Activated naive CD4-positive, alpha-beta T cell treated with anti-CD3 and anti-CD28 coated beads, Interleukin-2, amount 50 U/mL, for 24 hours (primary cell): ENCODE results near the gene PSTPIP1.

ENCODE experiments used
- H3K27ac Mint-ChIP-seq: one replicate; pipeline ENCODE4 v1.8.0; 2021; ENCODE audit warnings: mild to moderate bottlenecking, mixed read lengths
- H3K27me3 Mint-ChIP-seq: one replicate; pipeline ENCODE4 v1.8.0; 2021; ENCODE audit warnings: mixed read lengths
- H3K36me3 Mint-ChIP-seq: one replicate; pipeline ENCODE4 v1.8.0; 2021; ENCODE audit warnings: mixed read lengths
- H3K4me1 Mint-ChIP-seq: one replicate; pipeline ENCODE4 v1.8.0; 2021; ENCODE audit warnings: mixed read lengths
- H3K4me3 Mint-ChIP-seq: one replicate; pipeline ENCODE4 v1.8.0; 2021; ENCODE audit warnings: mild to moderate bottlenecking, mixed read lengths
- H3K9me3 Mint-ChIP-seq: one replicate; pipeline ENCODE4 v1.8.0; 2021; ENCODE audit warnings: mixed read lengths

Gene PSTPIP1

DNA sequence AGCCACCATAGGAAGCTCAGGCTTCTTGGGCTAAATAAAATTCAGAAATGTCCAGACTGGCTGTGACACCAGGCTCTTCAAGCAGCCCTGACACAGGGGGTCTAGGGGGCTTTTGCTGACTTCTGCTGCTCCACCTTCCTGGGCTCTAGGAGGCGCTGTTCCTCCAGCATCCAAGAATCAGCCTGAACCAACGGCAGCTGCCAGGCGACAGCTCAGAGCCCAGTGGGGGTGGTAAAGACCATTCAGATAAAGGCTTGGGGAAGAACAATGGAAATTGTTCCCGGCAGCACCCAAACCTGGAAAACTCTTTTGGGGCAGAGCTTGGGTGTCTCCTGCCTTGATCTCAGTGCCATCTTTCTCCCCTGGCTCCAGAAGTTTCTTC, 21.6 kb upstream of the PSTPIP1 start:
- H3K27ac Mint-ChIP-seq = no peak overlapping the region
- no peaks in the 10 kb centered on the region for H3K27me3 Mint-ChIP-seq
- H3K36me3 Mint-ChIP-seq = no peaks in the 10 kb centered on the region
- no peaks in the 10 kb centered on the region for H3K9me3 Mint-ChIP-seq
- peaks cover 16% of the 10 kb centered on the region for H3K4me1 Mint-ChIP-seq
- no peak overlapping the region for H3K4me3 Mint-ChIP-seq

DNA sequence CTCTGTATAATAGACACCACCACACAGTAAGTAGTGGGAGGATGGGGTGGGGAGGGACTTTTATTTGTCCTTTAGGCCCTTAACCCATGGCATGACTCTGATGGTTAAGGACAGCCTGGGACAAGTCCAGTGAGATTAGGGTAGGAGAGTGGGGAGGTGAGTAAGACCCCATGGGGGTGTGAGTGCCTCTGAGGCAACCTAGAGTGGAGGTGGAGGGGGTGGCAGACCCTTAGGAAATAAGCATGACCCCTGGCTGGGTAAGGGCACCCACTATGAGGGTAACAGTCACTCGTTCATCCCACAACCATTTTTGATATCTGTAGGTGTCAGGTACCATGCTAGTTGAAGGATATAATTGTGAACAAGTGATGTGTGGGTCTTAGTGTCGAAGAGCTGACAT, 21.0 kb upstream of the PSTPIP1 start:
- peaks cover 16% of the 10 kb centered on the region for H3K4me1 Mint-ChIP-seq
- H3K27ac Mint-ChIP-seq = peak overlapping the region; percentile 52
- no peaks in the 10 kb centered on the region for H3K9me3 Mint-ChIP-seq
- no peaks in the 10 kb centered on the region for H3K36me3 Mint-ChIP-seq
- H3K4me3 Mint-ChIP-seq = no peak overlapping the region
- no peaks in the 10 kb centered on the region for H3K27me3 Mint-ChIP-seq

DNA sequence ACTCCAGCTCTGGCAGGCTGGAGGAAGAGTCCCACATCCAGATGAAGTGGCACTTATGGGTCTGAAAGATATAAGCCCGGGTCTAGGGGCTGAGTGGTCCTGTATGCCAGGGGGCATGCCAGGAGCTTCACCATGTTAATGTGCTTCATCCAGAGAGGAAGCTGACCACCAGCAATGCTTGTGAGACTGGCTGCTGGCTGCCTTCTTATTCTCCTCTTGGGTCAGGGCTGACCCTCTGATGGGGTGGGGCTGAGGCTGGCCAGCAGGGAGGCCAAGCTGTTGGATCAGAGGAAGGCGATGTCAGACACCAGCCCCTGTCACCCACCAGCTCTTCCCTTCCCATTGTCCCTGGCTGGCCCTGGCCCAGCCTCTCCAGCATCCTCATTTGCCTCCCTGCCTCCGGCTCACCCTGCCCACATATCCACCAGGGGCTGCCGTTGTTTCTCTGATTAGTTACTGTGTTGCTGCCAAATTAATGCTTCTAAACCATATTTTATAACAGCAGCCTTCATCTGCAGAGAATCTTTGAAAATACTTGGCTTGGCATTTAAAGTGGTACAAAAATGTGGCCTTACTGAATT, 20.4 kb upstream of the PSTPIP1 start:
- Mint-ChIP-seq H3K27ac (no peak overlapping the region), H3K9me3 (no peaks in the 10 kb centered on the region), H3K27me3 (no peaks in the 10 kb centered on the region), H3K4me1 (peaks cover 16% of the 10 kb centered on the region), H3K36me3 (no peaks in the 10 kb centered on the region), H3K4me3 (no peak overlapping the region)

DNA sequence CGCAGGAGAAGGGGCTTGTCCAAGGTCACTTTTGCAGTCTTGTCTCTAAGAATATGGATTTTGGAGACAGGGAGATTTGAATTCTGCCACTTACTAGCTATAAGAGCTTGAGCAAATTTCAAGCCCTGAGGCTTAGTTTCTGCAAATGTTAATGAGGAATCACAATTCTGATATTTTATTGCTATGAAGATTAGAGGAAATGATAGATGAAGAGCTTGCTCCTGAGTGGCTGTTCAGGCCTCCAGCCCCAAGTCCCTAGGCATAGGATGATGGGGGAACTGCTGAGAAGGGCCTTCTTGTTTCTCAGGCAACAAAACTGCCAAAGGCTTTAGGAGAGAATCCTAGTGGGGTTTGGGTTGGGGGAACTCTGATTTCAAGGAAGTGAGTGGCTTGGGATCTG, 18.8 kb upstream of the PSTPIP1 start:
- no peak overlapping the region for H3K27ac Mint-ChIP-seq
- H3K4me1 Mint-ChIP-seq = peaks cover 16% of the 10 kb centered on the region

DNA sequence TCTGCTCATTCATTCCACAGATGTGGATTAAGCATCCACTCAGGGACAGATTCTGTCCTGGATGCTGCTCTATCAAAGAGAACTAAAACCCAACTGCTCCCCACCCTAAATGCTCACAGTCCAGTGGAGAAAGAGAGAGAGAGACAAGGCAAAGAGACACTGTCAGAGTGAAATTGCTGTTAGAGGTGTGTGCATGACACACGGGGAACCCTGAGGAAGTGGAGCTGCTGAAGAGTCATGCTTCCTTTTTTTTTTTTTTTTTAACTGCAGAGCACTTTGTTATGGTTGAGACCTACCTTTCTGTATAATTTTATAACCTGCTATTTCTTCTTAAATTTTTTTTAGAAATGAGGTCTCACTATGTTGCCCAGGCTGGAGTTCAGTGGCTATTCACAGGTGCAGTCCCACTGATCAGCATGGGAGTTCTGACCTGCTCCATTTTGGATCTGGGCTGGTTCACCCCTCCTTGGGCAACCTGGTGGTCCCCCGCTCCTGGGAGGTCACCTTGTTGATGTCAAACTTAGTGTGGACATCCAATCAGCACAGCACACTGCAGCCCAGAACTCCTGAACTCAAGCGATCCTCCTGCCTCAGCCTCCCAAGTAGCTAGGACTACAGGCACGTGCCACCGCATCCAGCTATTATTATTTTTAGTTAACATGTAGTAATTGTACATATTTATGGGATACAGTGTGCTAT, 18.2 kb upstream of the PSTPIP1 start:
- no peaks in the 10 kb centered on the region for H3K36me3 Mint-ChIP-seq
- H3K27me3 Mint-ChIP-seq = no peaks in the 10 kb centered on the region
- H3K27ac Mint-ChIP-seq = no peak overlapping the region
- H3K4me1 Mint-ChIP-seq = peaks cover 16% of the 10 kb centered on the region
- no peak overlapping the region for H3K4me3 Mint-ChIP-seq
- no peaks in the 10 kb centered on the region for H3K9me3 Mint-ChIP-seq

More for the DNA sequence above, 18.8 kb upstream of the PSTPIP1 start:
- no peaks in the 10 kb centered on the region for H3K36me3 Mint-ChIP-seq
- H3K27me3 Mint-ChIP-seq = no peaks in the 10 kb centered on the region
- no peak overlapping the region for H3K4me3 Mint-ChIP-seq
- H3K9me3 Mint-ChIP-seq = no peaks in the 10 kb centered on the region

DNA sequence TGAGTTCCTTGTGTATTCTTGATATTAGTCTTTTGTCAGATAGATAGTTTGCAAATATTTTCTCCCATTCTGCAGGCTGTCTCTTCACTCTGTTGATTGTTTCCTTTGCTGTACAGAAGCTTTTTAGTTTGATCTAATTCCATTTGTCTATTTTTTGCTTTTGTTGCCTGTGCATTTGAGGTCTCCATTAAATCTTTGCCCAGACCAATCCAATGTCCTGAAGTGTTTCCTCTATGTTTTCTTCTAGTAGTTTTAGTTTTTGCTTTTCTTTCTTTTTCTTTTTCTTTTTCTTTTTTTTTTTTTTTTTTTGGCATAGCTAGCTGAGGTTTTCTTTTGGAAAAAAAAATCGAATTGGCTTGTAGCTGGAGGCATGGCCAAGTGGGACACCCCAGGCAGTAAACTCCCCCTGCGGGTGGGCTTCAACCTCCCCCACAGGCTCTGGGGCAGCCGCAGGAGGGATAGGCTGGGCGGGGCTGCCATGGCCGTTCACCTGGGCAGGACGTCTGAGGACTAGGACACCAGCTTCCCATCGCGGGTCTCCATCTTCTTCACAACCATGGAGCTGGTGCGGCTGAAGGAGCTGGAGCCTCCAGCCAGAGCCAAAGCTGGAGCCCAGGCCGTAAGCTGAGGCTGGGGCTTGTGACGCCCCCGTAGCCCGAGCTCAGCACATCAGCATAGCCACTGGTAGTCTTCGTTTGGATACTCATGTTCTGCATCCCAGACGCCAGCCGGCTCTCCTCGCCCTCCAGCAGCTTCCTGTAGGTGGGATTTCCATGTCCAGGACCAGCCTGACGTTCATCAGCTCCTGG, 16.2 kb upstream of the PSTPIP1 start:
- no peaks in the 10 kb centered on the region for H3K27me3 Mint-ChIP-seq
- H3K4me1 Mint-ChIP-seq = peaks cover 13% of the 10 kb centered on the region
- no peak overlapping the region for H3K4me3 Mint-ChIP-seq
- H3K27ac Mint-ChIP-seq = peak overlapping the region; percentile 32
- H3K9me3 Mint-ChIP-seq = no peaks in the 10 kb centered on the region
- H3K36me3 Mint-ChIP-seq = no peaks in the 10 kb centered on the region

DNA sequence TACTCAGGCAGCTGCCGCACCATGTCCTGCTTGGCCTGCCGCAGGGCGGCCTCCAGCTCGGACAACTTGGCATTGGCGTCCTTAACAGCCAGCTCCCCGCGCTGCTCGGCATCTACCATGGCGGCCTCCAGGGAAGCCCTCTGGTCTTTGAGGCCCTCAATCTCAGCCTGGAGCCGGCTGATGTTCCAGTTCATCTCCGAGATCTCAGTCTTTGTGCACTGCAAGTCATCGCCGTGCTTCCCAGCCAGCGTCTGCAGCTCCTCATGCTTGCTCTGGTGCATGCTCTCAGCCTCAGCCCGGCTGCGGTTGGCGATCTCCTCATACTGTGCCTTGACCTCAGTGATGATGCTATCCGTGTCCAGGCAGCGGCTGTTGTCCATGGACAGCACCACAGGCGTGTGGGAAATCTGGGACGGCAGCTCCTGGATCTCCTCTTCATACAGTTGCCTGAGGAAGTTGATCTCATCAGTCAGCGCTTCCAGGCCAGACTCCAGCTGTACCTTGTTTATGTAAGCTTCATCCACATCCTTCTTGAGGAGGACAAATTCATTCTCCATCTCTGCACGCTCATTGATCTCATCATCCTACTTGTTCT, 15.5 kb upstream of the PSTPIP1 start:
- no peak overlapping the region for H3K4me3 Mint-ChIP-seq
- H3K9me3 Mint-ChIP-seq = no peaks in the 10 kb centered on the region
- H3K27ac Mint-ChIP-seq = no peak overlapping the region
- peaks cover 12% of the 10 kb centered on the region for H3K4me1 Mint-ChIP-seq
- H3K27me3 Mint-ChIP-seq = no peaks in the 10 kb centered on the region
- H3K36me3 Mint-ChIP-seq = no peaks in the 10 kb centered on the region

DNA sequence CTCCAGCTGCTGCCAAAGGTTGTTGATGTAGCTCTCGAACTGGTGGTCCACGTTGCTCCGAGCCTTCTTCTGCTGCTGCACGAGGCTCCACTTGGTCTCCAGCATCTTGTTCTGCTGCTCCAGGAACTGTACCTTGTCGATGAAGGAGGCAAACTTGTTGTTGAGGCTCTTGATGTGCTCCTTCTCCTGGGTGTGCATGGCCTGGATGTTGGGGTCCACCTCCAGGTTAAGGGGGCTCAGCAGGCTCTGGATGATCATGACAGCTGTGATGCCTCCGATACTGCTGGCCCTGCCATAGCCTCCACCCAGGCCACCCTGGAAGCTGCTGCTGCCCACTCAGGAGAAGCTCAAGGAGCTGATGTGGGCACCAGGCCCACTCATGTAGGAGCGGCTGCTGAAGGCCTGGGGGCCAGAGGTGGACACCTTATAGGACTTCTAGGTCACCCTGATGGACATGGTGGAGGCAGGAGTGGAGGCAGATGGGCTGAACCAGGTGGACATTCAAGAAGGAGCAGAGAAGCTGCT, 14.9 kb upstream of the PSTPIP1 start:
- Mint-ChIP-seq H3K27ac (no peak overlapping the region), H3K4me3 (no peak overlapping the region), H3K36me3 (no peaks in the 10 kb centered on the region), H3K27me3 (no peaks in the 10 kb centered on the region), H3K9me3 (no peaks in the 10 kb centered on the region), H3K4me1 (peaks cover 12% of the 10 kb centered on the region)

DNA sequence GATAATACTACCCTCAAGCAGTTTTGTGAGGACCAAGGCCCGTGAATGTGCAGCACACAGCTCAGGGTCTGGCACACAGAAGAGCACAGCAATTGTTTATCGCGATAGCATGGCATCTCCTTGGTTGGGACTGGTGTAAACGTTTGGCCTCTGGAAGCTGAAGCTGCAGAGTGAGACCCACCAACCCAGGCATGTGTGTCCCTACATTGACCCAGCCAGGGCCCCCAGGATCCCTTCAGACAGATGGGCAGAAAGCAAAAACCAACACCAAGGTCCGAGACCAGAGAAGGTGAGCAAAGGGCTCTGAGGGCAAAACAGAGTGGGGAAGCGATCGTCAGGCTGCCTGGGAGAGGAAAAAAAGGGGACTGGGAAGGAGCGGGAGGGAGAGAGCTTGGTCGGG, 12.6 kb upstream of the PSTPIP1 start:
- no peak overlapping the region for H3K4me3 Mint-ChIP-seq
- H3K27ac Mint-ChIP-seq = no peak overlapping the region
- peaks cover 16% of the 10 kb centered on the region for H3K4me1 Mint-ChIP-seq
- no peaks in the 10 kb centered on the region for H3K9me3 Mint-ChIP-seq
- H3K27me3 Mint-ChIP-seq = no peaks in the 10 kb centered on the region
- no peaks in the 10 kb centered on the region for H3K36me3 Mint-ChIP-seq

DNA sequence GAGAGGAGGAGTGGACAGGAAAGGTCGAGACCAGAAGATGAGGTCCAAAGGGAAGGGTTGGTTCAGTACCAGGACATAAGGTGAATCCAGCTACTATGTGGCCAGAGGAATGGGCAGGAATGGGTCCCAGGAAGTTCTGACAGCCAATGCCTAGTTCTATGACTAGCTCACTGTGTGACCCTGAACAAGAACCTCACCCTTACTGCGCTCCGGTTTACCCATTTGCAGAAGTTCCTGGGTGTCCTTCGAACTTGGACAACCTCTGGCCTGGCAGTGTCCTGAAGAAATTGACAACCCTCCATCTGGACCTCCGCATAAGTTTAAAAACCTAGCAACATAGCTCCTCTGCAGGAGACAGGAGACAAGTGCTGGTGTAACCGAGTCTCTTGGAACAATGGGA, 12.2 kb upstream of the PSTPIP1 start:
- no peak overlapping the region for H3K27ac Mint-ChIP-seq
- H3K9me3 Mint-ChIP-seq = no peaks in the 10 kb centered on the region
- H3K36me3 Mint-ChIP-seq = no peaks in the 10 kb centered on the region
- peaks cover 15% of the 10 kb centered on the region for H3K4me1 Mint-ChIP-seq
- H3K4me3 Mint-ChIP-seq = no peak overlapping the region
- no peaks in the 10 kb centered on the region for H3K27me3 Mint-ChIP-seq

DNA sequence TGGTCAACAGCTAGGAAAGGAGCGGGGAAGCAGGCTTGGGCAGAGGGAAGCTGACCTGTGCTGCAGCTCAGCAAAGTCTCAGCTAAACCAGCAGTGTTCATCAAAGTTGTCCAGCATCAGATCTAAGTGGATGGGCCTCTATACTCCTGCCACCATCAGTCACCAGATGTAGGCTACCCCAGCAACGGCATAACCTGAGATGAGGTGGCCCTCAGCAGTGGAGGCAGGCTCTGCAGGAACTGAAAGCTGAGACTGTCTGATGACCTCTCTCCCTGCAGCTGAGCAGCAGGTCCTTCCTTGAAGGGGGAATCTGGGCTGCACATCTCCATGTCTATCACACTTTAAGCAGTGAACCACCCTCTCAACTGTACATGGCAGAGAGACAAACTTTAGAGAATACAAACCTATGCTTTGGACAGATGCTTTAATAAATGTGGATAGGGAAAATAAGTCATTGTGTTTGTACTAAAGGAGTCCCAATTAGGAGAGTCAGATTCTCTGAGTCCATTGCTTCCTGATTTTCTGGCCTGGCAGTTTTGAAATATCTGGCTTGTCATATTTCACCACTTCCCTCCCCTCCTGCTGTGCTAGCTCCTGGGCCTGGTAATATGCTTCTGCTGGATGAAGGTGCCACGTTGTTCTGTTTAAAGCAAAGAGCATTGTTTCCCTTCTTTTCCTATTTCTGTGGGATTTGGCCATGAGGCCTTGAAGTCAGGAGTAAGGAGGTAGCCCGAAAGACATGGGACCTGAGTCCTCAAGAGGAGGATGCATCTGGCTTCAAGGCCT, 11.1 kb upstream of the PSTPIP1 start:
- H3K27me3 Mint-ChIP-seq = no peaks in the 10 kb centered on the region
- peaks cover 24% of the 10 kb centered on the region for H3K4me1 Mint-ChIP-seq
- H3K4me3 Mint-ChIP-seq = no peak overlapping the region
- no peaks in the 10 kb centered on the region for H3K36me3 Mint-ChIP-seq
- H3K9me3 Mint-ChIP-seq = no peaks in the 10 kb centered on the region
- H3K27ac Mint-ChIP-seq = no peak overlapping the region

DNA sequence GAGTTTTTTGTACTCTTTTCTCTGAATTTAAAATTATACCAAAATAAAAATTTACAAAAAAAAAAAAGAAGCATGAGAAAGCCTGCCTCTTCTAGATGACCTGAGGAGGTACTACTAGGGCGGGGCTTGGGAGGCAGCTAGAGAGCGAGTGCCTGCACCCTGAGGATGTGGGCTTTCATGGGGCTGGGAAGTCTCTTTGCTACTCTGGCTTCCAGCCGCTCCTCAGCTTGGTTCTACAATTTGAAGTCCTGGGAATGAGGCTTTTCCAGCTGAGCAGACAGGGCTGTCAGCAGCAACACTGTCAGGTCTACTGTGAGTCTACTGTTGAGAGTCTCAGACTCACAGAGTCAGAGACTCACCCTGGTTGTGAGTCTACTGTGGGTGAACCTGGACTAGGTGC, 8.2 kb upstream of the PSTPIP1 start:
- no peaks in the 10 kb centered on the region for H3K27me3 Mint-ChIP-seq
- no peaks in the 10 kb centered on the region for H3K9me3 Mint-ChIP-seq
- no peaks in the 10 kb centered on the region for H3K36me3 Mint-ChIP-seq
- H3K27ac Mint-ChIP-seq = no peak overlapping the region
- no peak overlapping the region for H3K4me3 Mint-ChIP-seq
- H3K4me1 Mint-ChIP-seq = peaks cover 33% of the 10 kb centered on the region

DNA sequence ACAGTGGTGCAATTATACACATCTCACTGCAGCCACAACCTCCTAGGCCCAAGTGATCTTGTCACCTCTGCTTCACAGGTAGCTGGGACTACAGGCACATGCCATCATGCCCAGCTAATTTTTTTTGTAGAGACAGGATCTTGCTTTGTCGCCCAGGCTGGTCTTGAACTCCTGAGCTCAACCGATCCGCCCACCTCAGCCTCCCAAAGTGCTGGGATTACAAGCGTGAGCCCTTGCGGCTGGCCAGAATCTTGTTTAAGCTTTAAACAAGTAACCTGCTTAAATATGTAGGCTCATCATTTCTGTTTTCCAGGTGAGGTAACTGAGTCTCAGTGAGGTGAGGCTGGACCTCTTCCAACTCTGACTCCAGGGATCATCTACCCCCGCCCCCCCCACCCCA, 7.7 kb upstream of the PSTPIP1 start:
- Mint-ChIP-seq H3K27me3 (no peaks in the 10 kb centered on the region), H3K9me3 (no peaks in the 10 kb centered on the region), H3K4me3 (no peak overlapping the region), H3K27ac (peak overlapping the region; percentile 12), H3K4me1 (peaks cover 33% of the 10 kb centered on the region), H3K36me3 (no peaks in the 10 kb centered on the region)

DNA sequence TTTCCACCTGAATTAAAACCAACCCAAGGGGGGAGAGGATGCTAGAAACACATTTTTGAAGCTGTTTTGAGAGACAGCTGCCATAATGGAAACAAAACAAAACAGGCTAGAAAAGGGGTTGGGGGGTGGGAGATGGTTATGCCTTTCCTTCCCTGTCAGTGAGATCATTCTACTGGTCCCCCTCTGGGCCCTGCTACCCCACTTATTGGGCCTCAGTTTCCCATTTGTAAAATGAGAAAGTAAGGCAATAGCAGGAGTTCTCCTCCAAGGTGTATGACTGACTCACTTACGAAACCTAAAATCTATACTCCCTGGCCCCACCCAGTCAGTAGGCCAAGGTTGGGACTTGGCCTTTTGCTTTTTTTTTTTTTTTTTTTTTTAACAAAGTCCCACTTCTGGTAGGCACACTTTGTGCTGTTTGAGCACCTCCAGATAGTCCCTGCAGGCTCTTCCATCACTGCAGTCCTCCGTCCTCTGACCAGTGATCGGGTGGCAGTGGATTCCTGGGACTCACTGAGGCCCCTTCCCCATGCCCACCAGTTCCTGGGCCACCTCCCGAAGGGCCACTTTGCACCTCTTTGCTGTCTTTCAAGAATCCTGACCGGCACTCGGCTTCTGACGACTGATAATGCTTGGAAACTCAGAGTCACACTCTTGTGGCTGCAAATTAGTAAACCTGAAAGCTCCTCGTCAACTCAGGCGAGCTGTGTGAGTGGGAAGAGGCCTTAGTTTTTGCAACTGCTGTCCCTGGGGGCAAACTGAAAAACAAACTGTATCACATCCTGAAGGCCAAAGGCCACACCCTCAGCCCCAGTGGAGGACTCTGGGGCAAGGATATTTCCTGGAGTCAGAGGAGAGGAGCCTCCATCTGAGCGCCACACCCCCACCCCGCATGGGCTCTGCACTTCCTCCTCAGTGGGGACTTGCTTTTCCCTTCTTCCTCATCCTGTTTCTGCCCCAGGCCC, 6.7 kb upstream of the PSTPIP1 start:
- Mint-ChIP-seq H3K36me3 (no peaks in the 10 kb centered on the region), H3K27ac (peak overlapping the region; percentile 99), H3K4me3 (peak overlapping the region; percentile 81), H3K9me3 (no peaks in the 10 kb centered on the region), H3K4me1 (peaks cover 40% of the 10 kb centered on the region), H3K27me3 (no peaks in the 10 kb centered on the region)
